AG04449 (cell line): ENCODE data around the gene ACE.

Experiments used
- CTCF ChIA-PET: fragments of 350-600 bp; formaldehyde crosslinking; extraction: SDS; loops from one replicate; lab custom pipeline; 2021; ENCODE audit warnings: antibody characterized with exemption; lab: Yijun Ruan, JAX
- POLR2A ChIA-PET: fragments of 400-600, 350-600 bp; formaldehyde crosslinking; extraction: SDS; loops from one replicate; lab custom pipeline; 2020; ENCODE audit warnings: antibody characterized with exemption, inconsistent platforms; lab: Yijun Ruan, JAX
- DNase-seq: peaks from one replicate; pipeline ENCODE4 v3.0.0-alpha.2; 2010; ENCODE audit warnings: low read depth, low spot score
- H3K4me3 ChIP-seq: 2 replicates; pipeline ENCODE4 v1.5.1; 2011; ENCODE audit warnings: low read depth, mild to moderate bottlenecking, control low read depth, low read length
- CTCF ChIP-seq: IDR thresholded peaks from one replicate; pipeline ENCODE4 v1.5.1; 2011; ENCODE audit warnings: mild to moderate bottlenecking, moderate library complexity, low read length, control low read depth, inconsistent platforms; ENCODE audit not compliant: insufficient read depth; ENCODE audit errors: missing control alignments

The ACE gene

GRCh38 chr17:63540590-63540989 is 63.7 kb downstream of the ACE start:
- no peak for TF ChIP-seq CTCF
- POLR2A ChIA-PET: no interaction called here
- CTCF ChIA-PET: no interaction called here
- no peak for DNase-seq
- H3K4me3 ChIP-seq: no peak overlapping the region

GRCh38 chr17:63542218-63542545 is 65.3 kb downstream of the ACE start:
- ChIA-PET CTCF (interaction anchor here (1.0 to 1.4 kb wide), 2 partner anchors 15 to 32 kb away, joined by 3 read pairs; no protein-coding TSS in a partner anchor), POLR2A (no interaction called here)
- TF ChIP-seq CTCF: no peak
- no peak overlapping the region for H3K4me3 ChIP-seq
- DNase-seq: no peak

- POLR2A ChIA-PET: no interaction called here
- TF ChIP-seq CTCF: no peak
- DNase-seq: no peak
- CTCF ChIA-PET: interaction anchor here (1.0 to 1.4 kb wide), 2 partner anchors 16 to 31 kb away, joined by 3 read pairs; no protein-coding TSS in a partner anchor
- H3K4me3 ChIP-seq: no peak overlapping the region
Observed at GRCh38 chr17:63542942-63543821, 66.3 kb downstream of the ACE start.

- DNase-seq: no peak
- no peak for TF ChIP-seq CTCF
- POLR2A ChIA-PET: no interaction called here
- H3K4me3 ChIP-seq: no peak overlapping the region
- CTCF ChIA-PET: interaction anchor here (1.3 kb wide), 1 partner anchor 118 kb away, joined by 3 read pairs; no protein-coding TSS in a partner anchor
Observed at GRCh38 chr17:63543822-63544420, 67.1 kb downstream of the ACE start.

GRCh38 chr17:63544467-63545301 is 67.8 kb downstream of the ACE start:
- ChIA-PET CTCF (interaction anchor here (1.3 kb wide), 1 partner anchor 119 kb away, joined by 3 read pairs; no protein-coding TSS in a partner anchor), POLR2A (no interaction called here)
- DNase-seq: no peak
- no peak for TF ChIP-seq CTCF
- no peak overlapping the region for H3K4me3 ChIP-seq
